Urothelium cell line (cell line): ENCODE data around the gene AHCY.
"Not testable (repeated sequence)": the region's sequence is repeated elsewhere in the genome, so short reads cannot be mapped to it uniquely, and the experiment has no call there.

ENCODE experiments used
- DNase-seq: peaks from one replicate; pipeline ENCODE4 v3.0.0; 2011; ENCODE audit warnings: low spot score, mixed read lengths
- FAIRE-seq: peaks from 2 replicates; lab custom pipeline; 2011; peaks lifted over from hg19 to GRCh38; lab: Jason Lieb, UNC

AHCY gene

GRCh38 chr20:34328207-34328606 is 25.1 kb upstream of the AHCY start:
- FAIRE-seq, DNase-seq: not testable (repeated sequence)

GRCh38 chr20:34324541-34324940 is 21.4 kb upstream of the AHCY start:
- no peak for FAIRE-seq
- no peak for DNase-seq

GRCh38 chr20:34322267-34323105 is 19.3 kb upstream of the AHCY start:
- no peak for FAIRE-seq

GRCh38 chr20:34320861-34321260 is 17.7 kb upstream of the AHCY start:
- FAIRE-seq = no peak

More at GRCh38 chr20:34322267-34323105, 19.3 kb upstream of the AHCY start:
- DNase-seq = no peak

GRCh38 chr20:34318609-34319443 is 15.7 kb upstream of the AHCY start:
- no peak for FAIRE-seq
- no peak for DNase-seq

More at GRCh38 chr20:34320861-34321260, 17.7 kb upstream of the AHCY start:
- DNase-seq = no peak

- peak; percentile 56 for DNase-seq
- no peak for FAIRE-seq
Observed at GRCh38 chr20:34316196-34316814, 13.2 kb upstream of the AHCY start.

- DNase-seq (no peak), FAIRE-seq (no peak)
Observed at GRCh38 chr20:34315236-34315635, 12.1 kb upstream of the AHCY start.

- FAIRE-seq (peak; percentile 69), DNase-seq (peak; percentile 91)
Observed at GRCh38 chr20:34312544-34313217, 9.5 kb upstream of the AHCY start.

- DNase-seq = no peak
- no peak for FAIRE-seq
Observed at GRCh38 chr20:34312024-34312460, 8.9 kb upstream of the AHCY start.

- no peak for DNase-seq
- no peak for FAIRE-seq
Observed at GRCh38 chr20:34311118-34312023, 8.2 kb upstream of the AHCY start.

- FAIRE-seq (no peak), DNase-seq (no peak)
Observed at GRCh38 chr20:34310481-34311117, 7.4 kb upstream of the AHCY start.

- DNase-seq = no peak
- FAIRE-seq = no peak
Observed at GRCh38 chr20:34309691-34310090, 6.5 kb upstream of the AHCY start.

- FAIRE-seq (no peak), DNase-seq (no peak)
Observed at GRCh38 chr20:34305333-34306230, 2.4 kb upstream of the AHCY start.

- peak; percentile 13 for FAIRE-seq
- peak; percentile 32 for DNase-seq
Observed at GRCh38 chr20:34302312-34302722, 838 bp downstream of the AHCY start.

GRCh38 chr20:34301587-34302311 is 1.4 kb downstream of the AHCY start:
- no peak for DNase-seq
- no peak for FAIRE-seq

- no peak for DNase-seq
- FAIRE-seq = no peak
Observed at GRCh38 chr20:34300809-34301586, 2.2 kb downstream of the AHCY start.
